ENCODE measurements around the gene GK2.

GK2 gene

DNA sequence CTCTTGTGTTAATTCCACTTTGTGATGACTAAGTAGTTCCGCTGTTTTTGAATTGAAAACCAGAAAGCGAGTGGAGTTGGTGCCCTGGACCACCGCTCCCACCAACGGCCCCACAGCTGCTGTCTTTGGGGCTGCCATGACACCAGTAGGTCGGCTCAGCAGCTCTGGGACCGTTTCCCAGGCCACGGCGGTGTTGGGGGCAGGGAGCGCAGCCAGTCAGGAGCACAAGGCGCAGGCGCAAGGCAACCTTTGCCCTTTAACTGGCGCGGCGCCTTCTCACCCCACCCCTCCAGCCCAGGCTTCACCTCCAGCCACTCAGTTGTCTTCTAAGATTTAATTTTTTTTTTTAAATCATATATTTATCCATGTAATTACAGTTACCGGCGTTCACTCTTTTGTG lies at the start of gene GK2:
GK2 (minus strand) TSS at position 166 of the 400 bp plus-strand sequence; CDS start at position 138, 28 bp downstream.
- DNase-seq (ENCODE audit: low read depth, low spot score) = no peak

DNA sequence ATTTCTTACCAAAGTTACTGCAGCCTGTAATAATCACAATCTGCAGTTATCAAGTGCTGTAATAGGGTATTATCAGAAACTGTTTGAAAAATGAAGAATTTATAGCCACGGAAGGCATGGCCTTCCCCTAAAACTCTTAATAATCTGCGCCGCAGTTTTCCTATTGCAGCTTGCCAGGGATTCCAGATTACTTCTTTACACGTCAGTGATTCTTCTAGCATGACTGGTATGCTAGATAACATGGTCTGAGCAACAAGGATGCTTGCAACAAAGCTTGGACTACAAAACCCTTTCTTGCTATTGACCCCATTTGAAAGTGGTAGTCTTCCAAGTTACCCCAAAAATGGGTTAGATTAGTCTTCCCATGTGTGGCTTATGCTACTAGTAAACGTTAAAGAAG lies 47.2 kb upstream of the GK2 start:
- no peak for DNase-seq (ENCODE audit: low read depth, low spot score)

- no peak for DNase-seq (ENCODE audit: low read depth, low spot score)
Observed at GRCh38 chr4:79454656-79455055, 46.6 kb upstream of the GK2 start.

DNA sequence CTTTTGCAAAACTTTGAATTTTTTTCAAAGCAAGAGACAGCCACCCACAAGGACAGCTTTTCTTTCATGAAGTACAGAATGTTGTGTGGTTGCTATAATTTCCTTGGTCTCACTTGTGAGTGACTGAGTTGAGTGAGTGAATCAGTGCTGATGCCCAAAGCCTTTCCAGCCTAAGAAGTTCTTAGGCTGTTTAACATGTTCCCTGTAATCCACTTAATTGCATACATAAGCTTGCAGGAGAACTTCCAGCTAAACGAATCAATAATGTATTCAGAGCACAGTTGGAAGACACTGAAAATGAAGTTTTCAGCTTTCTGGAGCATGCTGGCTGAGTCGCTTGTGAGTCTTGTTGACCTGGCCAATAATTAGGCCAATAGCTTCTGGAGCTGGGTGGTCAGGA lies 42.0 kb upstream of the GK2 start:
- DNase-seq (ENCODE audit: low read depth, low spot score) = no peak

GRCh38 chr4:79446145-79446544 lies 38.1 kb upstream of the GK2 start:
- DNase-seq (ENCODE audit: low read depth, low spot score) = no peak

DNA sequence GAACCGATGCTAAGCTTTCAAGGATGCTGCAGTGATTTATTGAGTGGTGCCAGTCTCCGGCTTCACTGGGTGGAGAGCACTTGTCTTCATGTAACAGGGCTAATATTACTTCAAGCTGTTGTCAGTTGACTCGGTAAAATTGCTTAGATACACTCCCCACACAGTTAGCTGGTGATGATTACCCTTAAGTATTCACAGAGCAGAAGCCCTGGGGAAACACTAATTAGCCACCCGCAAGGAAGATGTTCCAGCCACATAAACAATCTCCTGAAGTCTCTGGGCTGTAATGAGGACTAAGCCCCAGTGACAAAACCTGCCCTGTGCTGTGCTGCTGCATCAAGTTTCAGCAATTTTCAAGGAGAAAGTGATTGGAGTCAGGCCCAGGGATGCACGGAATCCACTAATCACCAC lies 37.3 kb upstream of the GK2 start:
- no peak for DNase-seq (ENCODE audit: low read depth, low spot score)

DNA sequence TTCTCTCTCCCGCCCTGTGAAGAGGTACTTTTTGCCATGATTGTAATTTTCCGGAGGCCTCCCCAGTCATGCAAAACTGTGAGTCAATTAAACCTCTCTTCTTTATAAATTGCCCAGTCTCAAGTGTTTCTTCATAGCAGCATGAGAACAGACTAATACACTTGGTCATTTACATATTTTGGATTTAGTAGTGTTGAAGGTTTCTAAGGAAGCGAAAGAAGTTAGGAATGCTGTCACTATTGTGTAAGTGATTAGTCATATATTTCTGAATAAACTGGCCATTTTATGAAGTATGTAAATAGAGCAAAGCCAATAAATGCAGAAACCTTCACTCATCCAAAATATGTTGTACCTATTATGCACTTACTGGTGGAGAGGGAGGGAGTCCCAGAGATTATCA lies 34.4 kb upstream of the GK2 start:
- no peak for DNase-seq (ENCODE audit: low read depth, low spot score)

- no peak for DNase-seq (ENCODE audit: low read depth, low spot score)
Observed at GRCh38 chr4:79439489-79439888, 31.5 kb upstream of the GK2 start.

DNA sequence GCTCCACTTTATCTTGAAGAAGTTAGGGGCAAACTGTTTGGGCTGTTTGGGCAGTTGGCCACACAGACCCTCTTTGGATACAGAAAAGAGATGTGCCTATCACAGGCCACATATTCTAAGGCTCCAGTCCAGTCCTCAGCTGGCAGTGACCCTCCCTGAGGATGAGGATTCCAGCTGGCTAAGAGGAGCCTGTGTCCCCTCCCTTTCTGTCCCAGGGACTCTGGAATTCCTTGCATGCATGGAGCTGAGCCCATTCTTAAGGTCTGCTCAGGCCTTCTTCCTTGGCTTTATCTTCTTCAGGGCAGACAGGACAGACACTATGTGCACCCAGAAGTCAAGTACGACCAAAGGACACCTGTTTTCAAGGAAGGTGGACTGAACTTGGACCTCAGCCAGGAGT lies 23.8 kb upstream of the GK2 start:
- no peak for DNase-seq (ENCODE audit: low read depth, low spot score)

DNA sequence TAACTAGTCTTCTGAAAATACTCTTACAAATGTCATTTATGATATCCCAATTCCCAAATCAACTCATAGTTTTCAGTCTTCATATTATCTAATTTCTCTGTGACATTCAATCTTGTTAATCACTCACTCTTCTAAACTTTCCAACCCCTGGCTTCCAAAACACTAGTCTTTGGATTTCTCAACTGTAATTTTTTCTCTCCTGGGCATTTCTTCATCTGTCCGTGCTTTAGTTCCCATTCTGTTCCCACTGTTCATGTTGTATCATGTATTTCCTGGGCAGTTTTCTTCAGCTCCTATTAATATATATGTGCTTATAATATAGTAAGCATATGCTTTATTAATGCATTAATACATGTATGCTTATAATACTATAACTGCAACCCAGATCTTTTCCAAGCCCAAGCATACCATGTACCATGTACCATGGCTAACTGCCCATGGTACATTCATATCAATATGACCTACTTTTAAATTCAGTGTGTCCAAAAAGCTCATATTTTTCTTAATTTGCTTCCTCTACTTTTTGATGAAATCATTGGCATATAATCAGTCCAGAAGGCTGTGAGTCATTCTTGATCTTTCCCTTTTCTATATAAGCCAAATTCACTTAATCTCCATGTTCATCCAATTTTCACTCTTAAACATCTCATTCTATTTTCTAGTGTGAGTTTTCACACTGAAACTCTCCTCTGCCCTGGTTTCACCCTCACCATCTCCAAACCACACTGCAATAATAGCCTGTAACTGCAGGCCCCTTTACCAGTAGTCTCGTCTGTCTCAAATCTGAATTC lies 21.3 kb upstream of the GK2 start:
- DNase-seq (ENCODE audit: low read depth, low spot score) = no peak

GRCh38 chr4:79426989-79427388 lies 19.0 kb upstream of the GK2 start:
- DNase-seq (ENCODE audit: low read depth, low spot score) = no peak

- DNase-seq (ENCODE audit: low read depth, low spot score) = no peak
Observed at GRCh38 chr4:79425586-79425985, 17.6 kb upstream of the GK2 start.

DNA sequence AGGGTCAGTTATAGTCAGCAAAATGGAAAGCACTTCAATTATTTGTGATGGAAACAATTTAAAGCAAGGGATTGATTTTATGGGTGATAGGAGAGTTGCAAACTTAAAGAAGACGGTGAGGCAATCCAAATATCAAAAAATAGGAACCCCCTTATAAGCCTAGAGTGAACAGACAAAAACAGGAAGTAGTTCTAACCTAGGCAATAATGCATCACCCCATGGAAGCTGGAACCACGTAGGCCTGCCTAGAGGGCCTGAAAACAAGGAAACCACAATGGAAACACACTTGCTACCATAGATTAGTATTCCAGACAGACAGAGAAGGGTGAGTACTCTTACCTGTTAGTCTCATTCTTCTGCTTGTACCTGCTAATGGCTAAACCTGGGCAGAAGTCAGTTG lies 13.5 kb upstream of the GK2 start:
- DNase-seq (ENCODE audit: low read depth, low spot score) = no peak

DNA sequence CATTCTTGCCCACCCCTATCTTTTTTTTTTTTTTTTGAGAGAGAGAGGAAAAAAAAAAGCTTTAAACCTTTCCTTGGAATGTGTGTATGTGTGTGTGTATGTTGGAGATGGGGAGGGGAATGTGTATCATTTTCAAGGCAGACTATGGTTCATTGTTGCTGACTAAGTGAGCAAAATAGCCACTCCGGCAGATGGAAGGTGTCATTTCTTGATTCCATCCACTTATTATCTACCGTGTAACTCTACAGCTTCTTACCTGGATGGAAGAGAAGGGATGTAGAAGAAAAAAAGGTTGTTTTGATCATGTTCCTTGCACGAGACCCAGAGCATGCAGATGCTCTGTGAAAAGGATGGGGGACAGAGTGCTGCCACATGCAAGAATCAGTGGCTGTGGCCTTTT lies 5.9 kb upstream of the GK2 start:
- DNase-seq (ENCODE audit: low read depth, low spot score) = no peak

- no peak for DNase-seq (ENCODE audit: low read depth, low spot score)
Observed at GRCh38 chr4:79413032-79413885, 5.2 kb upstream of the GK2 start.

DNA sequence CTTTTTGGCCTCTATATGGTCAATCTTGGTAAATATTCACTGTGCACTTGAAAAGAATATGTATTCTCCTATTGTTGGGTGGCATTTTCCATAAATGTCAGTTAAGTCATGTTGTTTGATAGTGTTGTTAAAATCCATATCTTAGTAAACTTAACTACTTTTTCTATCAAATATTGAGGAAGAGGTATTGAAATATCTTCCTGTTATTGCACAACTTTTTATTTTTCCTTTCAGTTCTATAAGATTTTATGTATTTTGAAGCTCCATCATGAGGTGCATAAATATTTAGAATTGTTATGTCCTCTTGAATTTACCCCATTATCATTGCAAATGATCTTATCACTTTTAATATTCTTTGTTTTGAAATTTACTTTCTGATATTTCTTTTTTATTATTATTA lies 3.4 kb downstream of the GK2 start:
- no peak for DNase-seq (ENCODE audit: low read depth, low spot score)

DNA sequence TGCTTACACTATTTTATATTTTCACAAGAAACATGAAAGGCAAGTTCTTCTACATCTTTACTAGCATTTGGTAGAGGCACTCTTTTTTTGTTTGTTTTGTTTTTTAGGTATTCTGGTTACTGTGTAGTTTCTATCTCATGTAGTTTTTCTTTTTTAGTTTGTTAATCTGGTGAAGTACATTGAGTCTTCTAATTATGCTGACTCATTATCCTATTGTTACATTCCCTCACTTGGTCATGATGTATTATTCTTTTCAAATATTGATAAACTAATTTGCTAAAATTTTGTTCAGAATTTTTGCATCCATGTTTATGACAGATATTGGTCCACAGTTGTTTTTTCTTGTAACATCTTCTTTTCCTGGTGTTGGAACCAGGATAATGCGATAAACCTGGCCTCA lies 4.7 kb downstream of the GK2 start:
- no peak for DNase-seq (ENCODE audit: low read depth, low spot score)

DNA sequence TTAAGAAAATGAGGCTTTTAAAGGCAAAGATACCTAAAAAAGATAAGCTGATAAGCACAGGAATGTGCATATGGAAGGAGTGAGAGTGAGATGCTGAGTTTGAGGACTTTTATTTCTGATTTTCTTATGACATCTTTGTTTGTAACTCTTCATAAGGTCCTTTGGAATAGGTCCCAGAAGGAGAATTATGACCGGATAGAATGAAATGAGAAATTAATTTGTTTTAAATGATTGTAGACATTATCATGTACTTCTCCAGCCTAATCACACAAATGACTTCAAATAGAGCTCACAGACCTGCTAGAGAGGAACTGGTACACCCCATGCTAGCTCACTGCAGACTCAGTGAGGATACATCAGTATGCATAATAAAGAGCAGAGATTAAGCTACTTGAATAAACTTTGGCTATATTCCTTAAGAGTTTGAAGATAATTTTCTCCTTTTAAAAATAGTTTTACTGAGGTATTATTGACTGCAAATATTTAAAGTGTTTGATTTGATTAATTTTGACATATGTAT lies 5.6 kb downstream of the GK2 start:
- DNase-seq (ENCODE audit: low read depth, low spot score) = no peak

GRCh38 chr4:79399076-79399475 lies 9.0 kb downstream of the GK2 start:
- DNase-seq (ENCODE audit: low read depth, low spot score) = no peak

GRCh38 chr4:79397951-79398350 lies 10.1 kb downstream of the GK2 start:
- no peak for DNase-seq (ENCODE audit: low read depth, low spot score)

GRCh38 chr4:79396794-79397193 lies 11.2 kb downstream of the GK2 start:
- no peak for DNase-seq (ENCODE audit: low read depth, low spot score)

DNA sequence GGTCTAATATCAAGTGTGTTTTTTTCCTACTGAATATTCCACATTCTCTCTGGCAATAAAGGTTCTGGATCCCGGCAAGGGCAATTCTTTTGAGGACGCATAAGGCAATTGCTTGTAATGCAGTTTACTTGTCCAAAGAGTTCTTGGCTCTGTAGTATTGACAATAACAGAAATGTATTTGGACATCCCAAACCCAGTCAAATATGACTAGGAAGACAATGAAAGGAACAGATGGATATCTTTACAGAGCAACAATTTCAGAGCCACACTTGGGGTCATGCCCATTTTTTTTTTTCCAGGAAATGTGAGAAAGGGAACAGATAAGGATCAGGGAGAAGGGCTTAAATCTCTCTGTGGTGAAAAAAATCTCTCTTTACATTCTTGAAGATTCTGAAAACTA lies 12.2 kb downstream of the GK2 start:
- DNase-seq (ENCODE audit: low read depth, low spot score) = no peak

GRCh38 chr4:79390890-79391289 lies 17.1 kb downstream of the GK2 start:
- no peak for DNase-seq (ENCODE audit: low read depth, low spot score)
